ENCODE data around the gene RHOB. TPM values are rescaled to one million over a fixed set of nuclear protein-coding genes. Genes with fewer than 3 reads are reported as not detected.

RHOB gene
- total RNA-seq, 2 donors from 2014 or later, result 805 to 1,722 TPM

GRCh38 chr2:20401489-20401835 lies 45.4 kb upstream of the RHOB start:
- no peak for ATAC-seq (ENCODE audit: insufficient number of reproducible peaks, low FRiP score, low read depth)
- H3K4me1 ChIP-seq (ENCODE audit: control insufficient read depth in 1 of 2, low read depth in 2 of 2), result peaks cover 0 to 3% of the 10 kb centered on the region in 2 donors
- no peak for TF ChIP-seq CTCF (IDR thresholded peaks at IDR 0.05)
- no peak overlapping the region for H3K4me3 ChIP-seq
- H3K27ac ChIP-seq, result no peak overlapping the region
- no peak for DNase-seq (ENCODE audit: low spot score)
- no peaks in the 10 kb centered on the region for H3K27me3 ChIP-seq (replicated peaks; ENCODE audit: insufficient read depth)
- H3K9me3 ChIP-seq, result no peaks in the 10 kb centered on the region
- H3K36me3 ChIP-seq, result no peaks in the 10 kb centered on the region

GRCh38 chr2:20403774-20404312 lies 43.0 kb upstream of the RHOB start:
- no peak overlapping the region for H3K4me3 ChIP-seq
- no peak for TF ChIP-seq CTCF (IDR thresholded peaks at IDR 0.05)
- H3K36me3 ChIP-seq, result no peaks in the 10 kb centered on the region
- H3K4me1 ChIP-seq (ENCODE audit: control insufficient read depth in 1 of 2, low read depth in 2 of 2), result peaks cover 0 to 3% of the 10 kb centered on the region in 2 donors
- ATAC-seq (ENCODE audit: insufficient number of reproducible peaks, low FRiP score, low read depth), result no peak
- H3K9me3 ChIP-seq, result peaks cover 2% of the 10 kb centered on the region
- DNase-seq (ENCODE audit: low spot score), result no peak
- no peaks in the 10 kb centered on the region for H3K27me3 ChIP-seq (replicated peaks; ENCODE audit: insufficient read depth)
- peak overlapping the region in 1 of 2 donors; percentile 35 for H3K27ac ChIP-seq

- Histone ChIP-seq H3K27me3 (replicated peaks; ENCODE audit: insufficient read depth) (no peaks in the 10 kb centered on the region), H3K27ac (no peak overlapping the region), H3K4me3 (no peak overlapping the region), H3K9me3 (peaks cover 7% of the 10 kb centered on the region), H3K4me1 (ENCODE audit: control insufficient read depth in 1 of 2, low read depth in 2 of 2) (peaks cover 0 to 3% of the 10 kb centered on the region in 2 donors), H3K36me3 (no peaks in the 10 kb centered on the region)
- ATAC-seq (ENCODE audit: insufficient number of reproducible peaks, low FRiP score, low read depth), result no peak
- no peak for TF ChIP-seq CTCF (IDR thresholded peaks at IDR 0.05)
- DNase-seq (ENCODE audit: low spot score), result no peak
Observed at GRCh38 chr2:20404950-20405349, 41.9 kb upstream of the RHOB start.

GRCh38 chr2:20409039-20409438 lies 37.8 kb upstream of the RHOB start:
- DNase-seq (ENCODE audit: low spot score), result no peak
- H3K9me3 ChIP-seq, result peaks cover 7% of the 10 kb centered on the region
- no peak for ATAC-seq (ENCODE audit: insufficient number of reproducible peaks, low FRiP score, low read depth)
- H3K4me3 ChIP-seq, result no peak overlapping the region
- H3K4me1 ChIP-seq (ENCODE audit: control insufficient read depth in 1 of 2, low read depth in 2 of 2), result peaks cover 0 to under 1% of the 10 kb centered on the region in 2 donors
- H3K36me3 ChIP-seq, result no peaks in the 10 kb centered on the region
- no peak for TF ChIP-seq CTCF (IDR thresholded peaks at IDR 0.05)
- H3K27me3 ChIP-seq (replicated peaks; ENCODE audit: insufficient read depth), result no peaks in the 10 kb centered on the region
- no peak overlapping the region for H3K27ac ChIP-seq

GRCh38 chr2:20410556-20411277 lies 36.2 kb upstream of the RHOB start:
- no peak for ATAC-seq (ENCODE audit: insufficient number of reproducible peaks, low FRiP score, low read depth)
- TF ChIP-seq CTCF (IDR thresholded peaks at IDR 0.05), result no peak
- no peaks in the 10 kb centered on the region for H3K27me3 ChIP-seq (replicated peaks; ENCODE audit: insufficient read depth)
- H3K27ac ChIP-seq, result no peak overlapping the region
- DNase-seq (ENCODE audit: low spot score), result no peak
- H3K4me3 ChIP-seq, result no peak overlapping the region
- no peaks in the 10 kb centered on the region for H3K4me1 ChIP-seq (ENCODE audit: control insufficient read depth in 1 of 2, low read depth in 2 of 2)
- H3K36me3 ChIP-seq, result no peaks in the 10 kb centered on the region
- H3K9me3 ChIP-seq, result peaks cover 7% of the 10 kb centered on the region

Data from thoracic aorta (tissue), 2 donors.